ENCODE results near the gene DTNB.

DNA sequence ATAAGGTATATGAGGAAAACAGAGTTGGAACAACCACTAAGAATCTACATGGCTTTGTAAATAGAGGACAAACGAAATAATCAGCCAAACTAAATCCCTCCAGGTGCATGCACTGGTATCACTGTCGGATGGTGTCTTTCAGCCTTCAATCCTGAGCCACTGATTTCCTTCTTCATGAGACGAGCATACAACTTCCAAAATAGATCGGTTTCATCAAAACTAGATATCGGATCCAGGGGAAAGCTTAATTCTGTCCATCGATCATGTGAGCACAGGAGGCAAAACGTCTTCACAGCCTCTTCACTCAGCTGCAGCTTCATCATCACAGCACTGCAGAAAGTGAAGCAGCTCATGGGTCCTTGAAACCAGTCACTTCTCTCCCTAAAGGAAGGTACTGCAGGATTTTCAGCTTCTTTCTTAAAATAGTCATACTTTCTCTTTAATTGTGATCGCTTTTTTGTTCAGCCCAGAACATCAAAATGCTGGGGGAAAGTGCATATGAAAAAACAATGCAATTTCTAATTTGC lies 80.5 kb downstream of the DTNB start:
- TF ChIP-seq CTCF (IDR thresholded peaks at IDR 0.05; ENCODE audit: poor library complexity, severe bottlenecking) (no peak), SMC3 (conservative IDR thresholded peaks at IDR 0.05; ENCODE audit: poor library complexity) (no peak), TAF1 (IDR thresholded peaks at IDR 0.05; ENCODE audit: low read depth) (no peak), EZH2 (IDR thresholded peaks at IDR 0.05; ENCODE audit: borderline replicate concordance, insufficient read depth, low read length, poor library complexity, severe bottlenecking) (no peak), POLR2AphosphoS5 (IDR thresholded peaks at IDR 0.05) (no peak), EP300 (conservative IDR thresholded peaks at IDR 0.05; ENCODE audit: poor library complexity, severe bottlenecking) (no peak), MXI1 (conservative IDR thresholded peaks at IDR 0.05; ENCODE audit: poor library complexity, severe bottlenecking) (no peak), RAD21 (conservative IDR thresholded peaks at IDR 0.05) (no peak)
